Upper lobe of left lung (tissue), 4 donors: ENCODE data around the gene SH3BP5.

Experiments
- POLR2A ChIP-seq, 4 donors: fragments of 450-650 bp; IDR thresholded peaks; one replicate each; pipeline ENCODE4 v1.5.1; 2016 to 2017; ENCODE audit warnings: antibody characterized with exemption in 4 of 4, mild to moderate bottlenecking in 2 of 4
- POLR2AphosphoS5 ChIP-seq, 2 donors: sonication (generic); formaldehyde crosslinking; IDR thresholded peaks; one replicate each; pipeline ENCODE4 v1.5.1; 2017; ENCODE audit warnings: antibody characterized with exemption in 2 of 2
- TF ChIP-seq, protein P1 (sequence below), 6 experiments: fragments of 450-650 bp in 4 of 6; fragments of 200-600 bp in 2 of 6; sonication (generic) in 2 of 6; IDR thresholded peaks; one replicate each; pipeline ENCODE4 v1.5.1; 2016 to 2019; ENCODE audit warnings: antibody characterized with exemption in 6 of 6

DNA sequence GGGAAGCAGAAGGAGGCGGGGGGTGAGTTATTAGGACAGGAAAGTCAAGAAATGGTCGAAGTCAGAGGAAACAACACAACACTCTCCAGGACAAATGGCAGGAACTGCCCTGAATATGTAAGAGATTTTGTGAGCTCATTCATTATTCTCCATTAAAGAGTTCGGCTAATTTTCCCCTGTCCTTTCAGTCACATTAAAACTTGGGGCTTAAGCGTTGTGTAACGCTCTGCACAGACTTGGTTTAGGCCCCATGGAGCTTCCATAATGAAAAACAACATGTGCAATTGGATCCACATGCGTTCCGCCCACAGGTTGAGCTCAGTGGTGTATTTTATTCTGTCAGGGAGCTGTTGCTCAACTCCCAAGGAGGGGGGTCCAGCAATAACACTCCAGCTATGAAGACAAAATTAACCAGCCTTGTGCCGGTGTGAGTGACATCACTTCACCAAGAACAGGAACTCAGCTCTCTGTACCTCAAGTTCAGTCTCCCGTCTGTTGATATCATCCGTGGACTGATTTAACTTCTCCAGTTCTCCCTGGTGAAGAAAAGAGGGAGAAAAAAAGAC is 2.3 kb downstream of the SH3BP5 start:
- no peak for TF ChIP-seq POLR2A (IDR thresholded peaks at IDR 0.05)
- TF ChIP-seq, protein P1, sequence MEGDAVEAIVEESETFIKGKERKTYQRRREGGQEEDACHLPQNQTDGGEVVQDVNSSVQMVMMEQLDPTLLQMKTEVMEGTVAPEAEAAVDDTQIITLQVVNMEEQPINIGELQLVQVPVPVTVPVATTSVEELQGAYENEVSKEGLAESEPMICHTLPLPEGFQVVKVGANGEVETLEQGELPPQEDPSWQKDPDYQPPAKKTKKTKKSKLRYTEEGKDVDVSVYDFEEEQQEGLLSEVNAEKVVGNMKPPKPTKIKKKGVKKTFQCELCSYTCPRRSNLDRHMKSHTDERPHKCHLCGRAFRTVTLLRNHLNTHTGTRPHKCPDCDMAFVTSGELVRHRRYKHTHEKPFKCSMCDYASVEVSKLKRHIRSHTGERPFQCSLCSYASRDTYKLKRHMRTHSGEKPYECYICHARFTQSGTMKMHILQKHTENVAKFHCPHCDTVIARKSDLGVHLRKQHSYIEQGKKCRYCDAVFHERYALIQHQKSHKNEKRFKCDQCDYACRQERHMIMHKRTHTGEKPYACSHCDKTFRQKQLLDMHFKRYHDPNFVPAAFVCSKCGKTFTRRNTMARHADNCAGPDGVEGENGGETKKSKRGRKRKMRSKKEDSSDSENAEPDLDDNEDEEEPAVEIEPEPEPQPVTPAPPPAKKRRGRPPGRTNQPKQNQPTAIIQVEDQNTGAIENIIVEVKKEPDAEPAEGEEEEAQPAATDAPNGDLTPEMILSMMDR (IDR thresholded peaks at IDR 0.05), result no peak
- TF ChIP-seq POLR2AphosphoS5 (IDR thresholded peaks at IDR 0.05), result no peak
